ENCODE data around the gene TBC1D8B. TPM values are rescaled to one million over a fixed set of nuclear protein-coding genes. Genes with fewer than 3 reads are reported as not detected.
"Not testable (repeated sequence)": the region's sequence is repeated elsewhere in the genome, so short reads cannot be mapped to it uniquely, and the experiment has no call there.

TBC1D8B gene
- 5.4 and 9.1 TPM in 2 replicates for total RNA-seq
- polyA plus RNA-seq = 8.7 and 15.4 TPM in 2 replicates
- polyA plus RNA-seq (2012) = 6.6 and 11.7 TPM in 2 replicates
- 1.2 and 2.7 TPM in 2 replicates for polyA minus RNA-seq (ENCODE audit: low replicate concordance)

- Histone ChIP-seq H4K20me1 (ENCODE audit: control insufficient read depth, extremely low read depth, insufficient read depth, low read length) (no peaks in the 10 kb centered on the region), H3K27me3 (ENCODE audit: control insufficient read depth, insufficient read depth, low read length) (no peaks in the 10 kb centered on the region), H3K4me2 (ENCODE audit: extremely low read depth, insufficient read depth, low read length) (peak within 1 kb of the TSS; percentile 78), H3K27ac (ENCODE audit: insufficient read depth, low read length) (peak within 1 kb of the TSS; percentile 79), H3K36me3 (ENCODE audit: control insufficient read depth, insufficient read depth, low read length) (no peaks in the 10 kb centered on the region), H3K9me3 (ENCODE audit: control insufficient read depth, insufficient read depth, low read depth, low read length) (no peaks in the 10 kb centered on the region), H3K9ac (ENCODE audit: insufficient read depth, low read length) (peak within 1 kb of the TSS; percentile 71), H2AFZ (ENCODE audit: low read length) (peak within 1 kb of the TSS; percentile 91), H3K79me2 (ENCODE audit: control insufficient read depth, insufficient read depth, low read length) (no peaks in the 10 kb centered on the region), H3K4me3 (replicated peaks in 1 of 4; ENCODE audit: control extremely low read depth in 1 of 4, insufficient read depth in 1 of 4, low read depth in 3 of 4, low read length in 4 of 4) (peak within 1 kb of the TSS; percentile 82 to 91 (median 86)), H3K4me1 (ENCODE audit: control insufficient read depth, extremely low read depth, insufficient read depth, low read length) (no peaks in the 10 kb centered on the region)
- TF ChIP-seq CTCF (conservative IDR thresholded peaks at IDR 0.05 in 1 of 2, IDR thresholded peaks at IDR 0.05 in 1 of 2; ENCODE audit: low read depth in 1 of 2, low read length in 2 of 2) (no peak), EZH2 (IDR thresholded peaks at IDR 0.05; ENCODE audit: low read length, missing control alignments) (no peak)
- DNase-seq (ENCODE audit: low read depth in 2 of 2) = peak; percentile 92
These were observed at the start of gene TBC1D8B for GRCh38 chrX:106802388-106803275. Gene TBC1D8B, plus strand, starts transcription at chrX:106802673. Its CDS starts 181 bp downstream, at chrX:106802854.

GRCh38 chrX:106769288-106769687 lies 33.2 kb upstream of the TBC1D8B start:
- H3K27ac ChIP-seq (ENCODE audit: insufficient read depth, low read length); H3K36me3 ChIP-seq (ENCODE audit: control insufficient read depth, insufficient read depth, low read length); H3K4me1 ChIP-seq (ENCODE audit: control insufficient read depth, extremely low read depth, insufficient read depth, low read length); H4K20me1 ChIP-seq (ENCODE audit: control insufficient read depth, extremely low read depth, insufficient read depth, low read length); H3K4me2 ChIP-seq (ENCODE audit: extremely low read depth, insufficient read depth, low read length); H3K79me2 ChIP-seq (ENCODE audit: control insufficient read depth, insufficient read depth, low read length); H3K9ac ChIP-seq (ENCODE audit: insufficient read depth, low read length); H3K4me3 ChIP-seq (replicated peaks in 1 of 4; ENCODE audit: control extremely low read depth in 1 of 4, insufficient read depth in 1 of 4, low read depth in 3 of 4, low read length in 4 of 4); H3K27me3 ChIP-seq (ENCODE audit: control insufficient read depth, insufficient read depth, low read length); DNase-seq (ENCODE audit: low read depth in 2 of 2); H3K9me3 ChIP-seq (ENCODE audit: control insufficient read depth, insufficient read depth, low read depth, low read length); H2AFZ ChIP-seq (ENCODE audit: low read length): not testable (repeated sequence)

GRCh38 chrX:106774981-106775380 lies 27.5 kb upstream of the TBC1D8B start:
- no peak for DNase-seq (ENCODE audit: low read depth in 2 of 2)
- TF ChIP-seq CTCF (conservative IDR thresholded peaks at IDR 0.05 in 1 of 2, IDR thresholded peaks at IDR 0.05 in 1 of 2; ENCODE audit: low read depth in 1 of 2, low read length in 2 of 2) = no peak
- TF ChIP-seq EZH2 (IDR thresholded peaks at IDR 0.05; ENCODE audit: low read length, missing control alignments) = no peak
- H3K4me2 ChIP-seq (ENCODE audit: extremely low read depth, insufficient read depth, low read length) = no peak overlapping the region
- H3K9me3 ChIP-seq (ENCODE audit: control insufficient read depth, insufficient read depth, low read depth, low read length) = no peaks in the 10 kb centered on the region
- H3K4me1 ChIP-seq (ENCODE audit: control insufficient read depth, extremely low read depth, insufficient read depth, low read length) = no peaks in the 10 kb centered on the region
- H3K79me2 ChIP-seq (ENCODE audit: control insufficient read depth, insufficient read depth, low read length) = no peaks in the 10 kb centered on the region
- no peaks in the 10 kb centered on the region for H3K36me3 ChIP-seq (ENCODE audit: control insufficient read depth, insufficient read depth, low read length)
- H4K20me1 ChIP-seq (ENCODE audit: control insufficient read depth, extremely low read depth, insufficient read depth, low read length) = no peaks in the 10 kb centered on the region
- no peak overlapping the region for H3K9ac ChIP-seq (ENCODE audit: insufficient read depth, low read length)
- no peak overlapping the region for H2AFZ ChIP-seq (ENCODE audit: low read length)
- no peaks in the 10 kb centered on the region for H3K27me3 ChIP-seq (ENCODE audit: control insufficient read depth, insufficient read depth, low read length)
- no peak overlapping the region for H3K27ac ChIP-seq (ENCODE audit: insufficient read depth, low read length)
- no peak overlapping the region for H3K4me3 ChIP-seq (replicated peaks in 1 of 4; ENCODE audit: control extremely low read depth in 1 of 4, insufficient read depth in 1 of 4, low read depth in 3 of 4, low read length in 4 of 4)
